A549 (cell line): ENCODE data around the gene POGK. TPM values are rescaled to one million over a fixed set of nuclear protein-coding genes. Genes with fewer than 3 reads are reported as not detected.

Source experiments
- ATAC-seq, 2 experiments: fragments of 200-7000 bp in 1 of 2; fragments of >200 bp in 1 of 2; cut with Nextera tagmentation in 1 of 2; cut with Tn5 transposase in 1 of 2; 3 replicates each; pipeline versions ENCODE4 v1.8.0 to v1.9.1; 2018 to 2020; ENCODE audit warnings: mild to moderate bottlenecking in 1 of 2, moderate library complexity in 1 of 2
- CTCF ChIA-PET: fragments of 300-600 bp; sonication (Branson Sonifier 250); formaldehyde crosslinking; extraction: SDS; loops from one replicate; lab custom pipeline; 2021; ENCODE audit warnings: antibody characterized with exemption, inconsistent platforms; lab: Yijun Ruan, JAX
- POLR2A ChIA-PET: fragments of 350-600 bp; formaldehyde crosslinking; extraction: SDS; loops from one replicate; lab custom pipeline; 2021; ENCODE audit warnings: antibody characterized with exemption, inconsistent platforms; lab: Yijun Ruan, JAX
- DNase-seq, 2 experiments: peaks; one replicate each; pipeline versions ENCODE4 v3.0.0 to v3.0.0-alpha.2; 2011 to 2016; ENCODE audit warnings: low read depth in 1 of 2, low spot score in 1 of 2
- FAIRE-seq: peaks from 2 replicates; lab custom pipeline; 2011; peaks lifted over from hg19 to GRCh38; lab: Jason Lieb, UNC
- H3K27ac ChIP-seq, 2 experiments: fragments of >200 bp; sonication (Bioruptor Twin); formaldehyde crosslinking; 3 replicates each; pipeline ENCODE4 v1.5.1; 2016 to 2017
- H3K4me1 ChIP-seq: fragments of >200 bp; sonication (Bioruptor Twin); formaldehyde crosslinking; 3 replicates; pipeline ENCODE4 v1.6.1; 2016
- H3K4me2 ChIP-seq: fragments of >200 bp; sonication (Bioruptor Twin); formaldehyde crosslinking; 3 replicates; pipeline ENCODE4 v1.6.1; 2016
- H3K4me3 ChIP-seq: fragments of >200 bp; sonication (Bioruptor Twin); formaldehyde crosslinking; 3 replicates; pipeline ENCODE4 v1.5.1; 2016
- H3K9me3 ChIP-seq: fragments of >200 bp; sonication (Bioruptor Twin); formaldehyde crosslinking; 3 replicates; pipeline ENCODE4 v1.6.1; 2016
- CBX2 ChIP-seq: fragments of 200-600 bp; sonication (generic); IDR thresholded peaks from 2 replicates; pipeline ENCODE4 v1.6.1; 2016; ENCODE audit warnings: low read depth, mild to moderate bottlenecking, borderline replicate concordance
- CHD4 ChIP-seq: fragments of 200-600 bp; sonication (generic); IDR thresholded peaks from 2 replicates; pipeline ENCODE4 v1.6.1; 2016; ENCODE audit warnings: antibody characterized with exemption, mild to moderate bottlenecking, borderline replicate concordance
- EHF ChIP-seq: fragments of 250-450 bp; sonication (Bioruptor Pico); IDR thresholded peaks from 2 replicates; pipeline ENCODE4 v1.5.0; 2020; ENCODE audit warnings: mild to moderate bottlenecking
- EP300 ChIP-seq, 2 experiments: fragments of >200 bp; sonication (Bioruptor Twin); formaldehyde crosslinking; IDR thresholded peaks; 2 replicates in 1 of 2; 3 replicates in 1 of 2; pipeline ENCODE4 v1.6.1; 2016 to 2017
- ESRRA ChIP-seq: fragments of 150-350 bp; IDR thresholded peaks from 2 replicates; pipeline ENCODE4 v1.6.1; 2014; ENCODE audit warnings: mild to moderate bottlenecking, low read length, borderline replicate concordance
- GATA3 ChIP-seq: IDR thresholded peaks from 2 replicates; pipeline ENCODE4 v1.6.1; 2012; ENCODE audit warnings: borderline replicate concordance
- HEYL ChIP-seq: fragments of 250-450 bp; sonication (Bioruptor Pico); IDR thresholded peaks from 2 replicates; pipeline ENCODE4 v1.8.0; 2021; ENCODE audit warnings: mild to moderate bottlenecking, moderate library complexity
- HOXB13 ChIP-seq: fragments of 250-450 bp; sonication (Bioruptor Pico); IDR thresholded peaks from 2 replicates; pipeline ENCODE4 v1.5.0; 2020; ENCODE audit warnings: low read depth, mild to moderate bottlenecking, moderate library complexity
- JUN ChIP-seq, 2 experiments: fragments of >200 bp; sonication (Bioruptor Twin); formaldehyde crosslinking; IDR thresholded peaks; 2 replicates in 1 of 2; 3 replicates in 1 of 2; pipeline ENCODE4 v1.6.1; 2016 to 2017
- JUNB ChIP-seq: fragments of >200 bp; sonication (Bioruptor Twin); formaldehyde crosslinking; IDR thresholded peaks from 2 replicates; pipeline ENCODE4 v1.6.1; 2016
- MAFK ChIP-seq: fragments of 450-650 bp; IDR thresholded peaks from 2 replicates; pipeline ENCODE4 v1.6.1; 2014; ENCODE audit not compliant: partially characterized antibody
- MAZ ChIP-seq: fragments of 150-350 bp; IDR thresholded peaks from 2 replicates; pipeline ENCODE4 v1.6.1; 2014; ENCODE audit warnings: antibody characterized with exemption, low read depth, low read length, borderline replicate concordance
- NPAS2 ChIP-seq: fragments of 250-450 bp; sonication (Bioruptor Pico); IDR thresholded peaks from 2 replicates; pipeline ENCODE4 v1.8.0; 2022; ENCODE audit warnings: mild to moderate bottlenecking, moderate library complexity, borderline replicate concordance
- RCOR1 ChIP-seq: fragments of 150-350 bp; IDR thresholded peaks from 2 replicates; pipeline ENCODE4 v1.6.1; 2014; ENCODE audit warnings: antibody characterized with exemption, low read length, low read depth
- RFX5 ChIP-seq: fragments of 450-650 bp; IDR thresholded peaks from 2 replicates; pipeline ENCODE4 v1.7.1; 2014; ENCODE audit warnings: antibody characterized with exemption, mild to moderate bottlenecking, moderate library complexity
- SMC3 ChIP-seq: fragments of >200 bp; sonication (Bioruptor Twin); formaldehyde crosslinking; IDR thresholded peaks from 3 replicates; pipeline ENCODE4 v1.6.1; 2018; ENCODE audit warnings: inconsistent platforms
- TFCP2L1 ChIP-seq: fragments of 250-450 bp; sonication (Bioruptor Pico); IDR thresholded peaks from 2 replicates; pipeline ENCODE4 v1.5.0; 2021; ENCODE audit warnings: mild to moderate bottlenecking
- TP53 ChIP-seq: fragments of 250-450 bp; sonication (Bioruptor Pico); IDR thresholded peaks from 2 replicates; pipeline ENCODE4 v1.5.0; 2021; ENCODE audit warnings: mild to moderate bottlenecking, moderate library complexity
- WGBS: methylation state at CpG from one replicate; pipeline ENCODE4 v1.1.6; 2017; ENCODE audit errors: missing lambda C conversion rate; 5-methylcytosine and 5-hydroxymethylcytosine counted together
- polyA plus RNA-seq, 4 experiments: library from polyadenylated mRNA; depleted of rRNA in 3 of 4; stranded (reverse); fragments of >200 nt; fragmentation: RNase III in 1 of 4; extraction: RNeasy Plus Mini Kit Qiagen cat#74134 plus additional on column Dnase treatment in 1 of 4; gene quantifications; 2 replicates in 3 of 4; 3 replicates in 1 of 4; pipeline ENCODE4 v1.2.3, GENCODE V29; 2011 to 2017
- TF ChIP-seq, protein P1 (sequence below): fragments of 150-350 bp; IDR thresholded peaks from 2 replicates; pipeline ENCODE4 v1.6.1; 2014; ENCODE audit warnings: low read depth, mild to moderate bottlenecking, low read length
- TF ChIP-seq, protein P2 (sequence below): fragments of 450-650 bp; IDR thresholded peaks from 2 replicates; pipeline ENCODE4 v1.6.1; 2014; ENCODE audit warnings: antibody characterized with exemption

The POGK gene
- polyA plus RNA-seq, 2 of the 4 experiments (the other 2 are of a cell fraction) = 27.4 to 37.2 TPM

DNA sequence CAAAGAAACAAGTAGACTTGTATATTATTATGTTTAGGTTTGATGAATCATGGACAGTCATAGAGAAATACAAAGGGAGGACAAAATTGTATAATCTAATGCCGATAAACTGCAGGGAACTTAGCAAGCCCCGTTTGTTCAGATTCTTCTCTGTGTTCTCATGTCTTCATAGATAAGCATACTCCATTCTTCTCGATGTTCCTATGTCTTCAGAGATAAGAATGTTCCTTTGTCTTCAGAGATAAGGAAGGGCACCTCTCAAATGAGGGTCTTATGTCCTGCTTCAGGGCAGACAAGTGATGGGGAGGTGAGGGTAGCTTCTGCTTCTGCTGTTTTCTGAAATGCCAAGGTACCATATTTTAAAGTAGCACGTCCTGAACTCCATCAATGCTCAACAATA, 56.5 kb downstream of the POGK start:
- CTCF ChIA-PET = interaction anchor here (1.5 to 1.9 kb wide), 2 partner anchors 14 to 163 kb away, joined by 3 to 5 read pairs; no protein-coding TSS in a partner anchor
- no peak for FAIRE-seq
- no peak overlapping the region for H3K4me2 ChIP-seq
- TF ChIP-seq TP53 (no peak), RFX5 (no peak), ESRRA (no peak), MAFK (no peak), TFCP2L1 (CRISPR knock-in tag) (no peak), EP300 (IDR thresholded peaks at IDR 0.05) (no peak), CBX2 (no peak)
- TF ChIP-seq, all 56 proteins: peak for 0
- WGBS = 17% methylated on average over 4 of the region's 4 CpGs
- Histone ChIP-seq H3K4me3 (no peak overlapping the region), H3K9me3 (peaks cover 10% of the 10 kb centered on the region; the same call in 2 of the 3 replicates), H3K4me1 (no peaks in the 10 kb centered on the region), H3K27ac (no peak overlapping the region)
- POLR2A ChIA-PET = no interaction called here
- no peak for ATAC-seq
- DNase-seq = no peak

DNA sequence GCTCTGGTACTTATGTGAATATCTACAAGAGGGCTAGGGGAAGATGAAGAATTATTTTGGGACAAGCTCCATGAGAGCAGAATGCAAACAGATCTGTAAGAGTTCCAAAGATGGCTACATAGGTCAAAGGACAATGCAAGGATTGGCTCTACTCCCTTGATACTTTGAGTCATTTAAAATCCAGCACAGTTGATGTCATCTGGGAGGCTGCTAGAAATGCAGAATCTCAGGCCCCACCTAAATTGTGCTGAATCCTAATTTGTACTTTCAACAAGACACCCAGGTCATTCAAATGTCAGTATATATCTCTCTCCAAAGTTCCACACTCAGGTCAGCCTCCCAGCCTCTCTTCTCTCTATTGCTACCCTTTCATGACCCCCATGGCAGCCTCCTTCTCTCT, 60.5 kb downstream of the POGK start:
- ChIA-PET CTCF (interaction anchor here (5.4 to 22.2 kb wide), 2 partner anchors 10 to 159 kb away, joined by 34 to 534 read pairs; no protein-coding TSS in a partner anchor), POLR2A (no interaction called here)
- no peak for ATAC-seq
- no peak for DNase-seq
- Histone ChIP-seq H3K27ac (no peak overlapping the region), H3K4me2 (no peak overlapping the region), H3K9me3 (peaks cover 10% of the 10 kb centered on the region; the same call in 2 of the 3 replicates), H3K4me3 (no peak overlapping the region), H3K4me1 (no peaks in the 10 kb centered on the region)
- TF ChIP-seq NPAS2 (CRISPR knock-in tag) (no peak), CHD4 (no peak), RCOR1 (no peak), GATA3 (no peak), MAZ (no peak), EHF (no peak)
- TF ChIP-seq, protein P1, sequence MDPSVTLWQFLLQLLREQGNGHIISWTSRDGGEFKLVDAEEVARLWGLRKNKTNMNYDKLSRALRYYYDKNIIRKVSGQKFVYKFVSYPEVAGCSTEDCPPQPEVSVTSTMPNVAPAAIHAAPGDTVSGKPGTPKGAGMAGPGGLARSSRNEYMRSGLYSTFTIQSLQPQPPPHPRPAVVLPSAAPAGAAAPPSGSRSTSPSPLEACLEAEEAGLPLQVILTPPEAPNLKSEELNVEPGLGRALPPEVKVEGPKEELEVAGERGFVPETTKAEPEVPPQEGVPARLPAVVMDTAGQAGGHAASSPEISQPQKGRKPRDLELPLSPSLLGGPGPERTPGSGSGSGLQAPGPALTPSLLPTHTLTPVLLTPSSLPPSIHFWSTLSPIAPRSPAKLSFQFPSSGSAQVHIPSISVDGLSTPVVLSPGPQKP = no peak
- FAIRE-seq = no peak

DNA sequence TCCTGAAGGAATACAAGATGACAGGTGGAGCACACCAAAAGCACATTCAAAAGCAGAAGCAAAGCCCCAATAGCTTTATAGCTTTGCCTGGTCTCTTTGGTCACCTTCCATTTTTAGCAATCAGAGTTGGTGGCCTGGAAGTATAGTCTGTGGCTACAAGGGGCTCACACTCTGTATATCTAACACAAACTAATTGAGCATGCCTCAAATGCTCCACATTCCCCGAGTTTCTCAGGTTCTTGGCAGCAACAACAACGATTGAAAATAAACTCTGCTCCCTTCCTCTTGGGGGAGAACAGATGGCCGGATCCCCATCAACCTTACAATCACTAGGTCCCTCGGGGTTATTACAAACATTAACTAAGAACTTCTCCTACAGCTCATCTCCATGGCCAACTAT, 61.7 kb downstream of the POGK start:
- Histone ChIP-seq H3K4me3 (no peak overlapping the region), H3K27ac (no peak overlapping the region), H3K4me1 (no peaks in the 10 kb centered on the region), H3K4me2 (no peak overlapping the region), H3K9me3 (peaks cover 10% of the 10 kb centered on the region; the same call in 2 of the 3 replicates)
- 20% methylated on average over 4 of the region's 4 CpGs for WGBS
- ChIA-PET POLR2A (no interaction called here), CTCF (interaction anchor here (5.4 to 22.2 kb wide), 2 partner anchors 9 to 157 kb away, joined by 34 to 534 read pairs; no protein-coding TSS in a partner anchor)
- DNase-seq (no peak), ATAC-seq (no peak), FAIRE-seq (no peak)
- TF ChIP-seq HEYL (no peak), SMC3 (no peak), JUN (IDR thresholded peaks at IDR 0.05) (no peak), HOXB13 (CRISPR knock-in tag) (no peak), CHD4 (no peak), EP300 (IDR thresholded peaks at IDR 0.05) (no peak), JUNB (no peak)

DNA sequence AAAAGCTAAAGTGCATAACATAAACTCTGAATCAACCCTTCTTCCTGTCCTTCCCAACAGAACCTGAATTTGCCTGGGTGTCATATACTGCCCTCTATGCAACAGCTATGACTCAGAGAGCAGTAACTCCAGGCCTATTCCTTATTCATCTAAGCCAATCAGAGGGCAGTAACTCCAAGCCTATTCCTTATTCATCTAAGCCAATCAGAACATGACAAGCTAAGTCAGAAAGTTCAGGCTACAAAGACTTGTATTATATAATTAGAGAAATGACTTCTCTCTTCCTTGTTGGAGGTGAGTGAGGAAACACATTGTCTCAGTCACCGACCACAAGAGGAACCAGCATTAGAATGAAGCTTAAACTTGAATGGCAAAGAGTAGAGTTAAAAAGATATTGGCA, 63.0 kb downstream of the POGK start:
- FAIRE-seq (no peak), ATAC-seq (peak in 1 of 2 experiments; percentile 54; a peak in 2 of 6 replicates), DNase-seq (peak in 1 of 2 experiments; percentile 9)
- Histone ChIP-seq H3K4me1 (no peaks in the 10 kb centered on the region), H3K4me3 (no peak overlapping the region), H3K27ac (no peak overlapping the region), H3K9me3 (peaks cover 6% of the 10 kb centered on the region; the same call in 2 of the 3 replicates), H3K4me2 (no peak overlapping the region)
- 87% methylated on average over 1 of the region's 1 CpG for WGBS
- TF ChIP-seq, protein P2, sequence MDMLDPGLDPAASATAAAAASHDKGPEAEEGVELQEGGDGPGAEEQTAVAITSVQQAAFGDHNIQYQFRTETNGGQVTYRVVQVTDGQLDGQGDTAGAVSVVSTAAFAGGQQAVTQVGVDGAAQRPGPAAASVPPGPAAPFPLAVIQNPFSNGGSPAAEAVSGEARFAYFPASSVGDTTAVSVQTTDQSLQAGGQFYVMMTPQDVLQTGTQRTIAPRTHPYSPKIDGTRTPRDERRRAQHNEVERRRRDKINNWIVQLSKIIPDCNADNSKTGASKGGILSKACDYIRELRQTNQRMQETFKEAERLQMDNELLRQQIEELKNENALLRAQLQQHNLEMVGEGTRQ = no peak
- ChIA-PET CTCF (interaction anchor here (5.4 to 22.2 kb wide), 2 partner anchors 7 to 156 kb away, joined by 34 to 534 read pairs; no protein-coding TSS in a partner anchor), POLR2A (no interaction called here)
